ENCODE results near the gene PIGZ.
"Not testable (repeated sequence)": the region's sequence is repeated elsewhere in the genome, so short reads cannot be mapped to it uniquely, and the experiment has no call there.

Gene PIGZ

DNA sequence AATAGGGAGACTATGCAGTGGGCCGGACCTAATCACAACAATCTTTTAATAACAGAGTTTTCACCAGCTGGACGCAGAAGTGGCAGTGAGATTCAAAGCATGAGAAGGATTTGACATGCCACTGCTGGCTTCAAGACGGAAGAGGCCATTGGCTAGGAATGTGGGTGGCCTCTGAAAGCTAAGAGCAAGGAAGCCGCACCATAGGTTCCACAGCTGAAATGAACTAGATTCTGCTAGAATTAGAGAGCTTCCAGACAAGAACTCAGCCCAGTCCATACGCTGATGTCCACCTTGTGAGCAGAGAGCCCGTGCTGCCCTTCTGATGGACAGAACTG is 19.4 kb downstream of the PIGZ start:
- Histone ChIP-seq H3K36me3 (ENCODE audit: control insufficient read depth, insufficient read depth, low read length) (no peaks in the 10 kb centered on the region), H3K27ac (ENCODE audit: insufficient read depth, low read length, poor library complexity, severe bottlenecking) (no peak overlapping the region), H3K4me1 (ENCODE audit: control insufficient read depth, insufficient read depth, low read length, poor library complexity, severe bottlenecking) (no peaks in the 10 kb centered on the region), H3K4me3 (ENCODE audit: insufficient read depth, low read depth, low read length, poor library complexity, severe bottlenecking) (no peak overlapping the region), H3K9me3 (ENCODE audit: control insufficient read depth, low read length) (no peaks in the 10 kb centered on the region), H3K27me3 (replicated peaks; ENCODE audit: control insufficient read depth, insufficient read depth, low read length, poor library complexity, severe bottlenecking) (no peaks in the 10 kb centered on the region)
- no peak for DNase-seq

DNA sequence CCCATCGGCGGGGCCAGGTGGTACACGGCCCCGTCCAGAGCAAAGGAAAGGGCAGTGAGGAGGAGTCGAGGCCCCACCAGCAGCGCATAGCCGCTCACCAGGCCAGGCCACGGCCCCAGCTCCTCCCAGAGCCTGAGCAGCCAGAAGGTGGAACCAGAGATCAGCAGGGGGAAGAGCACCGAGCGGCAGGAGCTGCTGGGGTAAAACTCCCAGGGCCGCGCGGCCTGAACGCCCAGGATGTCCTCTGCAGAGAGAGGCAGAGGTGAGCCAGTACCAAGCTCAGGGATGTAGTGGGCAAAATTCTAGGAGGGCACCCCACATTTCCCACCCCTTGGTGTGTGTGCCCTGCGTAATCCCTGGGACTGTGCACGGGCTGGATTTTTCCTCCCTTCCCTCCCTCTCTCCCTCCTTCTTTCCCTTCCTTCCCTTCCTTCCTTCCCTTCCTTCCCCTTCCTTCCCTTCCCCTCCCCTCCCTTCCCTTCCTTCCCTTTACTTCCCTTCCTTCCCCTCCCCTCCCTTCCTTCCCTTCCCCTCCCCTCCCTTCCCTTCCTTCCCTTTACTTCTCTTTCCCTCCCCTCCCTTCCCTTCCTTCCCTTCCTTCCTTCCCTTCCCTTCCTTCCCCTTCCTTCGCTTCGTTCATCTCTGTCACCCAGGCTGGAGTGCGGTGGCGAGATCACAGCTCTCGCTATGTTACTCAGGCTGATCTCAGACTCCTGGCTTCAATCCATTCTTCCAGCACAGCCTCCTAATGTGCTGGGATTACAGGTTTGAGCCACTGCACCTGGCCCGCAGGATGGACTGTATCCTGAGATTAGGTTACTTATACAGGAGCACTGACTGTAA is 20.0 kb downstream of the PIGZ start:
- no peak overlapping the region for H3K27ac ChIP-seq (ENCODE audit: insufficient read depth, low read length, poor library complexity, severe bottlenecking)
- H3K4me3 ChIP-seq (ENCODE audit: insufficient read depth, low read depth, low read length, poor library complexity, severe bottlenecking), result no peak overlapping the region
- H3K4me1 ChIP-seq (ENCODE audit: control insufficient read depth, insufficient read depth, low read length, poor library complexity, severe bottlenecking), result peaks cover 1% of the 10 kb centered on the region
- H3K27me3 ChIP-seq (replicated peaks; ENCODE audit: control insufficient read depth, insufficient read depth, low read length, poor library complexity, severe bottlenecking), result no peaks in the 10 kb centered on the region
- no peaks in the 10 kb centered on the region for H3K9me3 ChIP-seq (ENCODE audit: control insufficient read depth, low read length)
- H3K36me3 ChIP-seq (ENCODE audit: control insufficient read depth, insufficient read depth, low read length), result no peaks in the 10 kb centered on the region
- no peak for DNase-seq

DNA sequence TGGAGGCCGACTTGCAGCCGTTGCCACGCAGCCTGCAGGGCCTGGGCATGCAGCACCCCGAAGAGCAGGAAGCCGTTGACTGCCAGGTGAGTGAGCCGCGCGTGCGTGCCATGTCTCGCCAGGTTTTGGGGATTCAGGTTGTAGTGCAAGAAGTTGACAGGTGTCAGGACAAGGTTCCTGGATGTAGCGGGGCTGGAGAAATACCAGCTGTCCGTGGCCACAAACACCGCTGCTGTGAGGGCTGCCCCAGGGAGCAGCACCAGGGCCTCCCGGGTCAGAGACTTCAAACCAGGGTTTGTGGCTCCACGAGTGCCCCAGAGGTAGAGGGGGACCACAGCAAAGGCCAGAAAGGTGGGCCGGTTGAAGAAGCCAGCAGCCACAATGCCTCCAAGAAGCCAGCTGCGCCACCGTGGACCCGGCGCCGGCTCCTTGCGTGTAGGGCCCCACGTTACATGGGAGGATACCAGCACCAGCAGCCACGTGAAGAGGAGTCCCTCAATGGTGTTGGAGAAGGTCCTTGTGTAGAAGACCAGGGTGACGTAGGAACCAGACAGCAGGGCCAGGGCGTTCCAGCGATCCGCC is 20.7 kb downstream of the PIGZ start:
- no peak for DNase-seq
- Histone ChIP-seq H3K4me3 (ENCODE audit: insufficient read depth, low read depth, low read length, poor library complexity, severe bottlenecking) (no peak overlapping the region), H3K36me3 (ENCODE audit: control insufficient read depth, insufficient read depth, low read length) (no peaks in the 10 kb centered on the region), H3K9me3 (ENCODE audit: control insufficient read depth, low read length) (no peaks in the 10 kb centered on the region), H3K27me3 (replicated peaks; ENCODE audit: control insufficient read depth, insufficient read depth, low read length, poor library complexity, severe bottlenecking) (no peaks in the 10 kb centered on the region), H3K27ac (ENCODE audit: insufficient read depth, low read length, poor library complexity, severe bottlenecking) (no peak overlapping the region), H3K4me1 (ENCODE audit: control insufficient read depth, insufficient read depth, low read length, poor library complexity, severe bottlenecking) (peaks cover 8% of the 10 kb centered on the region)

DNA sequence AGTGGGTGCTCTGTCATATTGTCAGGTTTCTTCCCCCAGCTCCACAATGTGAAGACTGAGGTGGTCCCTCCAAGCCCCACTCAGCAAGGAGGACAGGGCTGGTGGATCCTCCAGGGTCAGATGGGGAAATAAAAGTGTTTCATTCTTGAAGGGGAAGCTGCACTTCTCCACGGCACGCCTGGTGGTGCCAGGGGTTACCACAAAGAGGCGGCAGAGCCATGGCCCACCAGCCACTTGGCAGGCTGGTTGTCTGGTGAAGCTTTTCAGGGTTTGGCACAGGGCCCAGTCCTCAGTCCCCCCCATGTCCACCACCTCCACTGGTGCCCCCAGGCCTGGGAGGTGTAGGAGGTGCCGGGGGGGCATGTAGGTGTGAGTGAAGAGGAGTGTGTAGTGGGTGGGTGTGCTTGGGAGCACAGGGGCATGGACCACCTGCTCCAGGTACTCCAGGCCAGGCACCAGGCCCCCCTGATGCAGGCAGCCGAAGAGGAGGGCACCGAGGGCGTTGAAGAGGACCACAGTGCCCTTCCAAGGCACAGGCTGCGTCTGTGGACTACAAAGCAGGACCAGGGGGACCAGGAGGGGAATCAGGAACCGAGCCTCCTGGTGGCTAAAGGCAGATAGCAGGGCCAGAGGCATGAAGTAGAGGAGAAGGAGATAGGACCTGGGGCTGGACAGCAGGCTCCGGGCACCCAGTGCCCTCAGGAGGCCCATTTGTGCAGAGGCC is 21.3 kb downstream of the PIGZ start:
- H3K27ac ChIP-seq (ENCODE audit: insufficient read depth, low read length, poor library complexity, severe bottlenecking), result no peak overlapping the region
- no peak for DNase-seq

DNA sequence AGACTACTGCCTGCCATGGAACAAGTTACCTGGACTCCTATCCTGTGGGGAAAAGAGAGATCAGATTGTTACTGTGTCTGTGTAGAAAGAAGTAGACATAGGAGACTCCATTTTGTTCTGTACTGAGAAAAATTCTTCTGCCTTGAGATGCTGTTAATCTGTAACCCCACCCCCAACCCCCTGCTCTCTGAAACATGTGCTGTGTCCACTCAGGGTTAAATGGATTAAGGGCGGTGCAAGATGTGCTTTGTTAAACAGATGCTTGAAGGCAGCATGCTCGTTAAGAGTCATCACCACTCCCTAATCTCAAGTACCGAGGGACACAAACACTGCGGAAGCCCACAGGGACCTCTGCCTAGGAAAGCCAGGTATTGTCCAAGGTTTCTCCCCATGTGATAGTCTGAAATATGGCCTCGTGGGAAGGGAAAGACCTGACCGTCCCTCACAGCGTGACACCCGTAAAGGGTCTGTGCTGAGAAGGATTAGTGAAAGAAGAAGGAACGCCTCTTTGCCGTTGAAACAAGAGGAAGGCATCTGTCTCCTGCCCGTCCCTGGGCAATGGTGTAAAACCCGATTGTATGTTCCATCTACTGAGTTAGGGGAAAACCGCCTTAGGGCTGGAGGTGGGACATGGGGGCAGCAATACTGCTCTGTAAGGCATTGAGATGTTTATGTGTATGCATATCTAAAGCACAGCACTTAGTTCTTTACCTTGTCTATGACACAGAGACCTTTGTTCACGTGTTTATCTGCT is 24.4 kb downstream of the PIGZ start:
- not testable (repeated sequence) for H3K9me3 ChIP-seq (ENCODE audit: control insufficient read depth, low read length); H3K4me3 ChIP-seq (ENCODE audit: insufficient read depth, low read depth, low read length, poor library complexity, severe bottlenecking); H3K27me3 ChIP-seq (replicated peaks; ENCODE audit: control insufficient read depth, insufficient read depth, low read length, poor library complexity, severe bottlenecking); DNase-seq; H3K27ac ChIP-seq (ENCODE audit: insufficient read depth, low read length, poor library complexity, severe bottlenecking); H3K36me3 ChIP-seq (ENCODE audit: control insufficient read depth, insufficient read depth, low read length)
- peaks cover 12% of the 10 kb centered on the region for H3K4me1 ChIP-seq (ENCODE audit: control insufficient read depth, insufficient read depth, low read length, poor library complexity, severe bottlenecking)

More for the DNA sequence above, 21.3 kb downstream of the PIGZ start:
- Histone ChIP-seq H3K4me1 (ENCODE audit: control insufficient read depth, insufficient read depth, low read length, poor library complexity, severe bottlenecking) (peaks cover 8% of the 10 kb centered on the region), H3K9me3 (ENCODE audit: control insufficient read depth, low read length) (no peaks in the 10 kb centered on the region), H3K4me3 (ENCODE audit: insufficient read depth, low read depth, low read length, poor library complexity, severe bottlenecking) (no peak overlapping the region), H3K36me3 (ENCODE audit: control insufficient read depth, insufficient read depth, low read length) (no peaks in the 10 kb centered on the region), H3K27me3 (replicated peaks; ENCODE audit: control insufficient read depth, insufficient read depth, low read length, poor library complexity, severe bottlenecking) (no peaks in the 10 kb centered on the region)

DNA sequence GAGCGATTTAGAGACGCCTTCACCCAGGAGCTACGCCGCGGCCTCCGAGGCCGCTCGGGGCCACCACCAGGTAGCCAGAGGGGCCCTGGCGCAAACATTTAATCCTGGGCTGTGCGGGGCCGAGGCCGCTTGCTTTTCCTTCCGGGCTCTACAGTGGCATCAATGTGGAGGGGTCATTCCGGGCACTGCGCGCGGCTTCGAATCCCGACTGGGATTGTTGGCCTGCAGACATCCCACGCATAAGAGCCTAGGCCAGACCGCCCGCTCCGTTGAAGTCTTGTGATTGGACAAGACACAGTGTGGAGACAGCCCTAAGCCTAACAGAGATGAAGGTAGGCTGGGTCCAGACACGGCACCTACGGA is 25.7 kb downstream of the PIGZ start:
- H3K27ac ChIP-seq (ENCODE audit: insufficient read depth, low read length, poor library complexity, severe bottlenecking), result peak overlapping the region; percentile 94
- peaks cover 12% of the 10 kb centered on the region for H3K36me3 ChIP-seq (ENCODE audit: control insufficient read depth, insufficient read depth, low read length)
- peaks cover 12% of the 10 kb centered on the region for H3K4me1 ChIP-seq (ENCODE audit: control insufficient read depth, insufficient read depth, low read length, poor library complexity, severe bottlenecking)
- peak overlapping the region; percentile 72 for H3K4me3 ChIP-seq (ENCODE audit: insufficient read depth, low read depth, low read length, poor library complexity, severe bottlenecking)
- H3K27me3 ChIP-seq (replicated peaks; ENCODE audit: control insufficient read depth, insufficient read depth, low read length, poor library complexity, severe bottlenecking), result no peaks in the 10 kb centered on the region
- no peaks in the 10 kb centered on the region for H3K9me3 ChIP-seq (ENCODE audit: control insufficient read depth, low read length)
- peak in 1 of 3 donors; percentile 11 for DNase-seq

DNA sequence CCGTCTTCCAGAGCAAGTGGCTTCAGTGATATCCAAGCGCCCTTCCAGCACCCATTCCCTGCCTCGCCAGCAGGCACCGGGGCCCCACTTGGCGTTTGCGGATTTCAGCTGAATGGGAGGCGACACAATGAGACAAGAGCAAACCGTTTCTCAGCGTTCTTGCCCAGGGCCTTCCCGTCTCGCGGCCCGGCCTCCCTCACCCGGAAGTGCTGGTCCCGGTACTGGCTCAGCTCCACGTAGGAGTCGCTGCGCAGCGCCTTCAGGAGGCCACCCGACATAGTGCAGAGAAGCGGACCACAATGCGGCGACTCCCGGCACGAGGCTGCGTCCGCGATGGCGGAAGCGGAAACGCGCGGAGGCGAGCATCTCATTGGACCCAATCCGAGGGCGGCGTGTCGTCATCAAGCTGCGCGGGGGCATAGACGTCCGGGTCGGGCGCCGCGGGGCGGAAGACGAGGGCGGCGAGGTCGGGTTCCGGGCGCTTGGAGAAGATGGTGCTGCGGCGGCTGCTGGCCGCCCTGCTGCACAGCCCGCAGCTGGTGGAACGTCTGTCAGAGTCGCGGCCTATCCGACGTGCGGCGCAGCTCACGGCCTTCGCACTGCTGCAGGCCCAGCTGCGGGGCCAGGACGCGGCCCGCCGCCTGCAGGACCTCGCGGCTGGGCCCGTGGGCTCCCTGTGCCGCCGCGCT is 26.3 kb downstream of the PIGZ start, which contains the start of gene NCBP2:
NCBP2 (minus strand) TSS at position 303 of the 689 bp plus-strand sequence; CDS start at position 278, 25 bp downstream.
- Histone ChIP-seq H3K36me3 (ENCODE audit: control insufficient read depth, insufficient read depth, low read length) (peaks cover 18% of the 10 kb centered on the region), H3K27me3 (replicated peaks; ENCODE audit: control insufficient read depth, insufficient read depth, low read length, poor library complexity, severe bottlenecking) (no peaks in the 10 kb centered on the region), H3K4me3 (ENCODE audit: insufficient read depth, low read depth, low read length, poor library complexity, severe bottlenecking) (peak within 1 kb of the TSS; percentile 72), H3K9me3 (ENCODE audit: control insufficient read depth, low read length) (no peaks in the 10 kb centered on the region), H3K27ac (ENCODE audit: insufficient read depth, low read length, poor library complexity, severe bottlenecking) (peak within 1 kb of the TSS; percentile 94), H3K4me1 (ENCODE audit: control insufficient read depth, insufficient read depth, low read length, poor library complexity, severe bottlenecking) (peaks cover 12% of the 10 kb centered on the region)
- peak; percentile 98 to 99 (median 99) for DNase-seq

DNA sequence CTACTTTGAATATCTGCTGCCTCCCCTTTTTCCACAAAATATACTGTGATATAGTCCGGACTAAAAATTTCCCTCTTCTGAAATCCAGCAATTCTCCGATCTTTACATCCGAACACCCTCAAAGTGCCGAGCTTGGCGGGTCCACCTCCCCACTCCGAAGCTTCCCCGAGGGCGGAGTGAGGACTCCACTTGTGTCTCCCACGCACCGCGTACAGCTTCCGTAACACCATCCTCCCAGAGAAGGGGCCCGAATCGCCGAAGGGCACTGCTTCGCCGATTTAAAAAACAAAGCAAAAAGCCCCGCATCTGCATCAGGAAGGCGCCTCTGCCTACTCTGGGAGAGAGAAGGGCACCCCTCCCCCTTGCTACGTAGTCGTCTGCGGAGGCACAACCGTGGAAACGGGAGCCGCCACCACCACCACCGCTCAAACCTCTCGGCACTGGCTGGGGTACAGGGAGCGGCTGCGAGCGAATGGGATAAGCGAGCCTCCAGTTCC is 26.9 kb downstream of the PIGZ start:
- H3K36me3 ChIP-seq (ENCODE audit: control insufficient read depth, insufficient read depth, low read length), result peaks cover 24% of the 10 kb centered on the region

DNA sequence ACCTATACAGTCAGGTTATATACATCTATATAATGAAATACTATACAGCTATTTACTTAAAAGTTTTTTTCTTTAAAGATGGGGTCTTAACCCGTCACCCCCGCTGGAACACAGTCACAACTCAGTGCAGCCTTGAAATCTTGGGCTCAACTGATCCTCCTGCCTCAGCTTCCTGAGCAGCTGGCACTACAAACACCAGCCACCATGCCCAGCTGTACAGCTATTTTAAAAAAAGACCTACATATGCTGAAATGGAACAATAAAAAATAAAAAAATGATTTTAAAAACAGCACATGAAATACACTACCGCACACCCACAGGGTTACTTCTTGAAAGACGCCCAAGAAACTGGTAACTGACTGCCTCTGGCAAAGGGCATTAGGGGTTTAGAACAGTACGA is 30.1 kb downstream of the PIGZ start:
- no peak for DNase-seq
- Histone ChIP-seq H3K4me1 (ENCODE audit: control insufficient read depth, insufficient read depth, low read length, poor library complexity, severe bottlenecking) (peaks cover 10% of the 10 kb centered on the region), H3K4me3 (ENCODE audit: insufficient read depth, low read depth, low read length, poor library complexity, severe bottlenecking) (no peak overlapping the region), H3K27ac (ENCODE audit: insufficient read depth, low read length, poor library complexity, severe bottlenecking) (no peak overlapping the region), H3K36me3 (ENCODE audit: control insufficient read depth, insufficient read depth, low read length) (peaks cover 54% of the 10 kb centered on the region), H3K9me3 (ENCODE audit: control insufficient read depth, low read length) (no peaks in the 10 kb centered on the region), H3K27me3 (replicated peaks; ENCODE audit: control insufficient read depth, insufficient read depth, low read length, poor library complexity, severe bottlenecking) (no peaks in the 10 kb centered on the region)

More for the DNA sequence above, 26.9 kb downstream of the PIGZ start:
- Histone ChIP-seq H3K27ac (ENCODE audit: insufficient read depth, low read length, poor library complexity, severe bottlenecking) (peak overlapping the region; percentile 94), H3K27me3 (replicated peaks; ENCODE audit: control insufficient read depth, insufficient read depth, low read length, poor library complexity, severe bottlenecking) (no peaks in the 10 kb centered on the region), H3K9me3 (ENCODE audit: control insufficient read depth, low read length) (no peaks in the 10 kb centered on the region), H3K4me3 (ENCODE audit: insufficient read depth, low read depth, low read length, poor library complexity, severe bottlenecking) (peak overlapping the region; percentile 72), H3K4me1 (ENCODE audit: control insufficient read depth, insufficient read depth, low read length, poor library complexity, severe bottlenecking) (peaks cover 12% of the 10 kb centered on the region)
- peak in 2 of 3 donors; percentile 46 to 52 for DNase-seq

Measured in effector memory CD4-positive, alpha-beta T cell (primary cell).